Hematopoietic multipotent progenitor cell treated with erythropoietin and hydrocortisone succinate and interleukin-3 and kit ligand, for 17 days (in vitro differentiated cells): ENCODE data around the gene MYO15B.
"Not testable (repeated sequence)": the region's sequence is repeated elsewhere in the genome, so short reads cannot be mapped to it uniquely, and the experiment has no call there.

Source experiments
- DNase-seq: peaks from one replicate; pipeline ENCODE4 v3.0.0-alpha.2; 2015; ENCODE audit warnings: low spot score

Gene MYO15B

DNA sequence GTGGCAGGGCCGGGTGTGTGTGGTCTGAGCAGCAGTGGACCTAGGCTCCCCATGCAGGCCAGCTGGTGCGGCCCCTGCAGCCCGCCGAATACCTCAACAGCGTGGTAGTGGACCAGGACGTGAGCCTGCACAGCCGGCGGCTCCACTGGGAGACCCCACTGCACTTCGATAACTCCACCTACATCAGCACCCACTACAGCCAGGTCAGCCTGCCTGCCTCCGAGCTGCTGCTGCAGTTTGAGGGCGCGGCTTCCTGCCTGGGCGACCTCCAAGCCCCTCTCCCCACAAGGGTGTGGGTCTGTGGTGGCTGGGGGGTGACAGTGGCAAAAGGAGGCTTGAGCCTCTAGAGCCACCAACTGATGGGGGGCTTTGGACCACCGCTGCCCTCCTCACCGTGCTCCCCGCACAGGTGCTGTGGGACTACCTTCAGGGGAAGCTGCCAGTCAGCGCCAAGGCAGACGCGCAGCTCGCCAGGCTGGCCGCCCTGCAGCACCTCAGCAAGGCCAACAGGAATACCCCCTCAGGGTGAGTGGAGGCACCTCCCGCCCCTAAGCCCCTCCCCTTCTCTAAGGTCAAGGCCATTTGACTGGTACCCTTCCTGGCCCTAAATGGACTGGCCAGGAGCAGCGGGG, 37.2 kb downstream of the MYO15B start:
- DNase-seq, result no peak

DNA sequence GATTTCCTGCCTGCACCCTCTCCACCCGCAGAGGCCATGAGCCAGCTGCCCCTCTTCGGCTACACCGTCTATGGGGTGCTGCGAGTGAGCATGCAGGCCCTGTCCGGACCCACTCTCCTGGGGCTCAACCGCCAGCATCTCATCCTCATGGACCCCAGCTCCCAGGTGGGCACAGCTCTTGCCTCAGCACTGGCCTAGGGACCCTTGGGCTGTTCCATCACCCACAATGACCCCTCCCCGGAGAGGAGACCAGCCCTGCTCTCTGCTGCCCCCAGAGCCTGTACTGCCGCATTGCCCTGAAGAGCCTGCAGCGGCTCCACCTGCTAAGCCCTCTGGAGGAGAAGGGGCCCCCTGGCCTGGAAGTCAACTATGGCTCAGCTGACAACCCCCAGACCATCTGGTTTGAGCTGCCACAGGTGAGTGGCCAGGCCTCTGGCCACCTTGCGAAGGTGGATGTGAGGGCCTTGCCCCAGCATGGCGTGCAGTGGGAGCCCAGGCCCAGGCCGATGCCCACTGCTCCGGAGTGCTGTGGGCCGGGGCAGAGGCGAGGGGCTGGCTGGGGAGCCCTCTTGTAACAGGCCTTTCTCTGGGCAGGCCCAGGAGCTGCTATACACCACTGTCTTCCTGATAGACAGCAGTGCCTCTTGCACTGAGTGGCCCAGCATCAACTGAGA, 38.4 kb downstream of the MYO15B start:
- peak; percentile 6 for DNase-seq

DNA sequence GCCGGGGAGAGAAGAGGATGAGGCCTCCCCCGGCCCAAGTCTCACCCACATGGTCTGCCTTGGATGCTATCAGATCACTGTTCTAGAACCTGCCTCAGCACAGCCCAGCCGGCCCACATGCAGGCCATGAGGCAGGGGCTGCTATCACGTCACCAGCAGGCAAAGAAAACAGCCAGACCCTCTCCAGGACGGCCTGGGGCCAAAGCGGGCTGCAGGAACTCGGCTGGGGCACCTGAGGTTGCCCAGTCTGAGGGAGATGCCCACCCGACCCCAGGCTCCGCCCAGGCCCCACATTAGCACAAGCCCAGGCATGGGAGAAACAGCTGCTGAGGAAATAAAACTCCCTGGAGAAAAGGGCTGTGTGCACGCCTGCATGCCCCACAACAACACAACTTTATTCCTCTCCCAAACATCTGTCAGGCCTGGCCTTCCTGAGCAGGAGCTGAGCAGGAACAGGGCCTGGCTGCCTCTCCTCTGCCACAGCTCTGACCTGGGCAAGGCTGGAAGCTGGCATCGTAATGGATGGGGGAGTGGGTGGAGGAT, 39.0 kb downstream of the MYO15B start:
- DNase-seq, result no peak

DNA sequence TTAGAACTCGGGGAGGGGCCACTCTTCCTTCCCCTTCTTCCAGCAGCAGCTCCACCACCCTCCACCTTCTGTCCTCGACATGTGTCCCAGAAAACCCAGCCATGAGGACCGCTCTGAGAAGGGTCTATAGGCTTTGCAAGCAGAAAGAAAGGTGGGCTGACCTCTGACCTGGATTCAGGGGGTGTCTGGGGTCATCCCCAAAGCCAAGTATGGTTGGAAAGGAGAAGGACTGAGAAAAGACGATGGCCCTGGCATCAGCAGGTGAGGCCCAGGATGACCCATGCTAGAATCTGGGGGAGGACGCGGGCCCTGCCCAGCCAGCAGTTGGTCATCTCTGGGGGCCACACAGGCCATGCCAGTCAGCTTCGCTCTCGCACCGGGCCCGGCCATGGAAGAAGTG, 39.5 kb downstream of the MYO15B start:
- no peak for DNase-seq

DNA sequence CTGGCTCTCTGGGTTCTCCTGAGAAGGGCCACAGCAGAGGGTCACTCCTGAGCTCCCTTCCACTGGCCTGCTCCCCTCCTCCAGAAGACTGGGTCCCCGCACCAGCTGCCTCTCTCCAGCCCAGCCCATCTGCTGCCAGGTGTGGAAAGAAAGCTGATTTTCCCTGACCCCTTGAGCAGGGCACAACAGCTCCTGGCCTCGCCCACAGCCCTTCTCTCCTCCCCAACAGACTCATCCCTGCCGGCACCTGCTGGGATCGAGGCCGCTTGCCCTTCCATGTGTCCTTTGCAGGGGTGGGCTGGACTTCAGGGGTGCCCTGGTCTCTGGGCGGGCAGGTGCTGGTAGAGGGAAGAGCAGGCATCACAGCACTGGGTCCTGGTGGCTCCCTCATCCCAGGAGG, 40.8 kb downstream of the MYO15B start:
- DNase-seq, result no peak

DNA sequence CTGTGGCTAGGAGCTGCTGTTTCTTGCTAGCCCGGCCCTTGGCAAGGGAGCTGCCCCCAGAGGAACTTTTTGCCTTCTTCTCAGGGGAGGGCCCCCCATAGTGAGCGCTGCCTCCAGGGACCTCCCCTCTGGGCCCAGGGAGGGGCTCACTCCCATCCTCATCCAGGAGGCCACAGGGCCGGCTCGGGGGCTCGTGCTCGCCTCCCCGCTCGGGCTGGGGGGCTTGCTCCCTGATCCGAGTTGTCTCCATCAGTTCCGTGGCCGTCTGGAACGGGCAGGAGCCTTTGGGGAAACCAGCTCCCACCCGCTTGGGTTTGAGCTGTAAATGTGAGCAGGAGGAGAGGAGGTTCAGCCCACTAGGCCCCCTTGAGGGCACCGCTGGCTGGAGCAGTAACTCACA, 41.6 kb downstream of the MYO15B start:
- DNase-seq, result no peak

DNA sequence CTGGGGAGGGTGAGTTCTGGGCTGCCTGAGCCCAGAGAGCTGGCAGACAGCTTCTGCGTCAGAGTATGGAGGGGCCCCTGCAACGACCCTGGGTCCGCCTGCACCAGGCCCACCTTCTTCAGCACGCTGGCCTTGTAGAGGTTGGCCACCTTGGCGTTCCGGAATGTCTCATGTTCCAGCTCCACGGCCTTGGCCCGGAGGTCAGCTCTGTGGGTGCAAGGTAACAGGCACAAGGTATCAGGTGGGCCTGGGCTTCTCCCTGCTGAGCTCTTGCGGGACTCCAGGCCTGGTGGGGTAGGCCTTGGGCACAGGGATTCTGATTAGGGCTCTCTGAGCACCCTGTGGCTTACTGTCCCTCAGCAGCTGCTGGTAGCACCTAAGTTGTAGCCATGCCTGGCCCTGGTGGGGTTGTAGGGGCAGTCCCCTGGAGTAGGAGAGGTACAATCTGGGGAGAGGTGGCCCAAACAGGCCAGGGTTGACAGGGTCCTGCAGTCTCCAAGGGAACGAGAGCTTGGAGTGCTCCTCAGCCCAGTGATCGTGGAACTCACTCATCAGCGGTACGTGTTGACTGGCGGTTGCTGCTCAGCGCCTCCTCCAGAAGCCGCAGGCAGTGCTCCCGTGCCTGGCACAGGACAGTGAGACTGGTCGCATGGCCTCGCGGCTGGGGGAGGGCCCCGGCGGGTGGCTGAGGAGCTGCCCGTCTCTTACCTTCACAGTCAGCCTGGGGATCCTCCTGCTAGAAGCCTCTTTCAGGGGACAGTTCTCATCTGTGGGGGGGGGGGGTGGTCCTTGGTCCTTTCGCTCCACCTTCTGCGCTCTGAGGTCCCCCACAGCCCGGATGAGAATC, 42.7 kb downstream of the MYO15B start:
- DNase-seq, result no peak

DNA sequence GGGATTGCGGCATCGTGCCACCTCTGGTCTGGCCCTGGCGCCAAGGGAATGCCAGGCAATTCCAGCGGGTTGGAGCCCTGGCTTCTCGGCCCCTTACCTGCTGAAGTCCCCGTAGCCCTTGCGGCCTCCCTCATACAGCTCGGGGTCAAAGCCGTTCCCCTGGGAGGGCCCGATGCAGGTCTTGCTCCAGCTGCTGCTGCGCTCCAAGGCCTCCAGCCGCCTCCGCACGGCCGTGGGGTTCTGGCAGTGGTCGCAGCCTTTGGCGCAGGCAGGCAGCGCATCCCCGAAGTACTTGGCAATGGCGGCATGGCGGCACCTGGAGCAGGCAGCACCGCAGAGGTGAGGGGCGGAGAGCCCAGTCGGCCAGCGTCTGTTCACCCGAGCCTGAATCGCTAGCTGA, 43.8 kb downstream of the MYO15B start:
- no peak for DNase-seq

DNA sequence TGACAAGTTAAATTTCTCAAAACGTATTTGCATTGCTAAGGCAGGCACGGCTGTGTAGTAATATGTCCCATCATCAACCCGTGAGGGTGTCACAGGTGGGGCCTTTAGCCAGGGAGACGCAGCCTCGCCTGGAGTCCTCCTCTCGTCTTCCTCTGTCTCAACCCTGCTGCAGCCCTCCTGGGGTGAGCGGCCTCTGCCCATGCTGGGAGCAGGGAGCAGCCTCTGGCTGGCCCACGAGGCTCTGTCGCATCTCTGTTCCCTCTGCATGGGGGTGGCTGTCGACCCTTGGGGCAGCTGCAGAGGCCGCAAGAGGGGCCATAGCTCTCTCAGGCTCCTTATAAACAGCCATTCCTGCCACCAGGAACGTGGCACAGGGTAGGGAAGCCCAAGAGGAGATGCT, 44.8 kb downstream of the MYO15B start:
- no peak for DNase-seq

DNA sequence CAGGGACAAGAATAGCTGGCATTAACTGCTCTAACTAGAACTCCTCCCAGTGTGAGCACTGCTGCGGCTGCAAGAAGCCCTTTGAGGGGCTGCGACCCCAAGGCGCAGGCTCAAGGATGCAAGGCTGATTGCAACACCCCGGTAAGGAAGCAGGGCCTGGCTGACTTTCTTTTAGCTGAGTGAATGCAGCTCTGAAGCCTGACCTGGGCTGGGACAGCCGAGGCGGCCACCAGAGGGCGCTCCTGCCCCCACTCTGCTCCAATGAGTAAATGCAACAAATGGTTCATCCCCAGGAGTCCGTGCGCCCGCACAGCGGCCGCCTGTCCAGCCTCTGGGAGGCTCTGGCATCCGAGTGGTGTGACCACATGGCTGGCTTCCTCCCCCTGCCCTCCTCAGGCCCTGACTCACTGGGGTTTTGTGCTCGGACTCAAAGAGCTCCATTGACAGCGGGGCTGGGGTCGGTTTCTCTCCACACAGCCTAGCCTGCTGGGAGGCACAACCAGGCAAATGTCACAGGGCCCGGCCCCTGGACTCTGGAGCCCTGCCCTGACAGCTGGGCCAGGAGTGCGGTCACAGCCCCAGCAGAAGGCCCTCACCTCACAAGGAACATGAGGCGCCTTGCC, 45.4 kb downstream of the MYO15B start, which contains the start of gene SMIM5:
SMIM5 (plus strand) TSS at position 572 of the 623 bp plus-strand sequence. CDS start 6,768 bp downstream, outside the sequence.
- DNase-seq, result peak; percentile 91

DNA sequence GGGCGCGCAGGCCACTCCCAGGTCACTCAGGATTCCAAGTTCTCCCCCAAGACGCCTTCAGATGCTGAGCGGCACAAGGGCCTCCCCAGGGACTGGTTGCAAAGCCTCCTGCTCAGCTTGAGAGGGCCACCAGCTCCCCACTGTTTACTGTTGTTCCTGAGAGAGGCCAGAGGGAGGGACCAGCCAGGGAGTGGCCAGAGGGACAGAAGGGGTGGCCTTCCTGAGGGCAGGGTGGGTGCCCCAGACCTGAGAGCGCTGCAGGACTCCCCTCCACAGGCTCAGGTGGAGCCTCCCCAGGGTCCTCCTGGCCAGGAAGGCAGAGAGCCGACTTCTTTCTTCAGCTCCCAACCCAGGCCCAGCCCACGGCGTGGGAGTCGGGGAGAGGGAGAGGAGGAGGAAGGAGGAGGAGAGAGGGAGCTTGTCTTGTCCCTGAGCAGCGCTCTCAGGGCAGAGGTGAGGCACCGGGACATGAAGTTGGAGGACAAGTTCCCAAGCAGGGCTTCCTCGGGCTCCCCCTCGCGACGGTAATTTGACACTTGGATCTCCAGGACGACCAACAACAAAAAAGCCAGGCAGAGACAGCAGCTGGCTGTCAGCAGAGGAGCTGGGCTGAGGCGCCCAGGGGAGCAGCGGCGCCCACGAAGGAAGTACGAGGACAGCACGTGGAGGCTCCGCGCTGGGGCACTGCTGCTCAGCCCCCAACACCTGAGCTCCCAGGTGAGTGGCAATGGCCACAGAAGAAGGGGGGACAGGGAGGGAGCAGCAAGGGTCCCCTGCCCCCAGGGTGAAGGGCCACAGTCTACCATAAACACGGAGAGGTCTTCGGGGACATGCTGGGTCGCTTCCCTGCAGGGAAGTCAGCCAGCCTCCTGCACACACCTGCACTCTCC, 46.1 kb downstream of the MYO15B start:
- peak; percentile 94 for DNase-seq

DNA sequence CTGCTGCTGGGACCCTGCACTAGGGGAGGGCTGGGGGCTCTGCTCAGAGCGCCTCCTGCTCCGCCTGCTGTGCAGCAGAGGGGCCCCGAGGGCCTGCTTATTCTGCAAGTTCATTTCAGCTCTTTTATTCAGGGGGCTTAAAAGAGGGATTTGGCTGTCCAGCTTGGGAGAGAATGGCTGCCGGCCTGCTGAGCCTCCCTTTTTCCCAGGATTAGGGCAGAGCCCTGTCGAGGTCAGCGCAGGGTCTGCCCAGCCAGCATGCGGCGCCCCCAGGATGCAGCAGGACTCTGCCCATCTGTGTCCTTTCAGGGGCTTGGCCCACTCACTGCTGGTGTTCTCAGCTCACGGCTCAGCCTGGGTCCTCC, 46.8 kb downstream of the MYO15B start:
- DNase-seq, result no peak

DNA sequence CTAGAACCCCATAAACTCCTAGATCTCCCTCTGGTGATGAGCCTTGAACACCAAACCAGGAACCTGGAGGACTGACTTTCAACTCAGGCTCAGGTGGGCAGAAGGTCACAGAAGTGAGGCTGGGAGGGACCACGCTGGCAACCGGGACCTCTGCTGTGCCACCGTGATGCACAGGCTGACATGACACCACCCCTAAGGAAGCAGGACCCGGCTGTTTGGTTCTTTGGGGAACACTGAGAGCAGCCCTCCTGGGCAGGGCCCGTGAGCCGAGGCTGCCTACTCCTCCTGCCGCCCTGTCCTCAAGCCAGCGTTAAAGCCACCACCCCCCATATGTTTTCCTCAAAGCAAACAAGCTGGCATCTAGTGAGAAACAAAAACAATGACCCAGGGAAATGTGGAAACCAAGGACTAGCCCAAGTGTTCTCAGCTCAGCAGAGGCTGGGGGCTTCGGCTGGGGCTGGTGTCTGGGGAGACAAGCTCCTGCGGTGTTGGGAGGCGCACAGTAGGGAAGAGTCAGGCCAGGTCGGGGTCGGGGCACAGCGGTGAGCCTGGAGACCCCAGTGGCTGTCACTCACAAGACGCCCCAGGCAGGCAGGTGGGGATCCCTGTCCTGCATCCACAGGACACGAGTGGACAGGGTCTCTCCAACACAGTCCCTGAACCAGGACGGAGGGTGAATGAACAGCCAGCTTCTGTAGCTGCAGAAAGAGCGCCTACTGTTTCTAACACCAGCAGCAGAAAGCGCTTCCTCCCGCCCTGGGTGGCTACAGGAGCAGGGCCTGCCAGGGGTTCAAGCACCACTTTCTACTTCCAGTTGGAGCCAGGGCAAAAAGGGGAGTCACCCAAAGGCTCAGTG, 47.4 kb downstream of the MYO15B start:
- DNase-seq, result peak; percentile 74

DNA sequence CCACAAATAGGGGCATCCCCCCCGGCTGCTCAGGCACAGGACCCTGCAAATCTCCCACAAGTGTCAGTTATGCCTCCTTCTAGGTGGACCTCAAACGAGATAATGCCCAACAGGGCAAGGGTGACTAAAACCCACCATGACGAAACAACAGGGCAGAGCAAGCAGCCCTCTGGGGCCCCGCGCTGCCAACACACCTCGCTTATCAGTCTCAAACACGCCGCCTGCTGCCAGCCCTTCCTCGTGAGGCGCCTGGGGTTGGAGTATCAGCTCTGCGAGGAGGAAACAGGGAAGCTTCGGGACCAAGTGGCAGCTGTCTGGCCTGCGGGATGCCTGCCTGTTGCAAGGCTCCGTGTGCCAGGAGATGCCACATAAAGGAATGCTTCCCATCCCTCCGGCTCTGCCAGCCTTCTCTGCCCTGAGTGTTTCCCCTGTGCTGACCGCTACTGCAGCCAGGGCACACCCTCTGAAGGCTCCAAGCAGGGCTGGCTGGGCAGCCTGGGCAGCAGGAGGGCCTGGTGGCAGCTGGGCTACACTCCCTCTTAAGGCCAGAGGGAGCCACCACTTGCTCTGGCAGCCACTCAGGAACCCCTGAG, 48.1 kb downstream of the MYO15B start:
- DNase-seq, result peak; percentile 94

DNA sequence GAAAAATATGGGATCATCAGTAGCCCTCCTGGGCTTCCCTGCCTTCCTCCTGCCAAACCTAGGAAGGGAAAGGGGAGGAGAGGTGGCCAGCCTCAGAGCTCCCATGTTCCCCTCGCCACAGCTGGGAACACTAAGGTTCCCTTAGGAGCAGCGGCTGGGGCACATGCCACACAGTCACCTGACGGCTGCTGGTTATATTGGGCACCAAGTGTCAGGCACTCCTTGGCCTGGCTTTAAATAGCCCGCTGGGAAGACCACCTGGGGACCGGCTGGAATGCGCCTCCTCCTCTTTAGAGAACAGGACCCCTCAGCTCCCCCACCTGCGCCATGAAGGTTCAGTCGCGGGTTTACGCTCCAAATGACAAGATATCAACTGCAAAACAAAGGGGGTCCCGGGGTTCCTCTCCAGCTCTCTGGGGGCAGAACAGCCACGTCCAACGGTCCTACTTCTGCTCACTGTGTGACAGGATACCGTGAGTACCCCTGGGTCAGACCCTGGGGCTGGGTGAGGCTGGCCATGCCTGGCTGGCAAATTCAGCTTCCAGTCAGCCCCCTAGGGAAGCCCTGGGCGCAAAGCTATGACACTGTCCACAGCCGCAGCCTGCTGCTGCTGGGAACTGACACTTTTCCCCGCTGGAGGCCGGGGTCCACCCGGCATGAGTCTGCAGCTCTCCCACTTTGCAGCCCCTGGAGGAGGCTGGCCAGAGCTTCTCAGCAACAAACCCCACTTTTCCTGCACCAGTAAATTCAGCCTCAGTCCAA, 49.0 kb downstream of the MYO15B start:
- no peak for DNase-seq

DNA sequence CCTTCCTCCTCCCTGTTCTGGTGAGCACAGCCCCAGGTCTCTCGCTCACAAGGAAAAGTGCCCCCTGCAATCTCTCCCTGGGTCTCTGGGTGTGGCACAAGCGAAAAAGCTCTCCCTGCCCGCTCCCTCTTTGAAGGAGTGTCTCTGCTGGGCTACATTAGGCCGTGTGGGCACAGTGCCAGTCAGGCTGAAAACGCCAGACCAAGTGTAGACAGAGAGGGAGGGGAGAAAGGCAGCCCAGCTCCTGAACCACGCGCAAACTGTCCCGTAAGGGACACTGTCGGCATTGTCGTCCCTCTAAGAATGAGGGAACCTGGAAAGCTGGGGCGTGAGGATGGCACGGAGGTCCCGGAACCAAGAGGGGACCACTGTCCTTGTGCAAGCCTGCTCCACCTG, 49.5 kb downstream of the MYO15B start:
- DNase-seq, result peak; percentile 88

DNA sequence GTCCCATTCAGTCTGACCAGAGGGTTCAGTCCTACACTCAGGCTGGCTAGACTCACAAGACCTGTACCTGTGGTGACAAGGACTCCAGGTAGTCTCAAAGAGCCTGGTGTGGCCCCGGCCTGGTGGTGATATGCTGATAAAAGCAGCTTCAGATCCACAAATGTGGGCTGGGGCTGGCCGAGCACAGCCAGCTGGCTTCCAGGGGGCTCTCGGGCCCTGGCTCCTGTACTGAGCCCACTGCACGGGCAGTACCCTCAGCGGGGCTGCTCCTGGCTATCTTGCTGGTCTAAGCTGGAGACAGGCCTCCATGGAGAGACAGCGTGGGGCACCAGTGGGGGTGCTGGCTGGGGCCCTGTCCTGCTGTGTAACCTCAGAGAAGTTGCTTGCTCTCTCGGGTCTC, 50.0 kb downstream of the MYO15B start:
- peak; percentile 66 for DNase-seq

DNA sequence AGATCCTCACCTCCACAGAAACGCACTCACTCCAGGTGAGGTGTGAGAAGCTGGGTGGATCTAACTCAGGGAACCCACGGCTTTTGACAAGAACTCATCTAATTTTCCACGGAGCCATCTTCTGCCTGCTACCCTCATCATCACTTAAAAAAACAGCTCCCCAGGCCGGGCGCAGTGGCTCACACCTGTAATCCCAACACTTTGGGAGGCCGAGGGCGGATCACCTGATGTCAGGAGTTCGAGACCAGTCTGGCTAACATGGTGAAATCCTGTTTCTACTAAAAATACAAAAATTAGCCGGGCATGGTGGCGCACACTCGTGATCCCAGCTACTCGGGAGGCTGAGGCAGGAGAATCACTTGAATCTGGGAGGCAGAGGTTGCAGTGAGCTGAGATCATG, 50.4 kb downstream of the MYO15B start:
- DNase-seq, result not testable (repeated sequence)

DNA sequence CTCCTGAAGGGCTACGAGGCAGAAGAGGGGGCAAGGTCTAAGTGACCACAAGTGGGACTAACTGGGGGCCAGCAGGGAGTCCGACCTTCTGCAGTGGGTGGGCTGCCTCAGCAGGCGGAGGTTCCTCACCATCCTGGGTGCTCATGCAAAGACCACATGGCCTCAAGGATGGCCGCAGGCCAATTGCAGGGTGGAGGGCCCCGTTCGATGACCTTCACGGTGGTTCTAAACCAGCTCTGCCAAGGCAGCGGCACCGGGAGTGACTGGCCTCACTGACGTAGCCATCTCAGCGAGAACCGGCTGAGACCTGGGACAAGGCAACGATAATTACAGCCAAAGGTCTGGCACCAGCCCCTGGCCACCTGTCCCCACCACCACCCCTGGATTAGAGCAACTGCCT, 51.3 kb downstream of the MYO15B start:
- no peak for DNase-seq
